ENCODE data around the gene GMPR2. TPM values are rescaled to one million over a fixed set of nuclear protein-coding genes. Genes with fewer than 3 reads are reported as not detected.

GMPR2 gene
- total and polyA plus RNA-seq, 2 of the 4 experiments (the other 2 are of a cell fraction) = 63.7 to 92.5 TPM

DNA sequence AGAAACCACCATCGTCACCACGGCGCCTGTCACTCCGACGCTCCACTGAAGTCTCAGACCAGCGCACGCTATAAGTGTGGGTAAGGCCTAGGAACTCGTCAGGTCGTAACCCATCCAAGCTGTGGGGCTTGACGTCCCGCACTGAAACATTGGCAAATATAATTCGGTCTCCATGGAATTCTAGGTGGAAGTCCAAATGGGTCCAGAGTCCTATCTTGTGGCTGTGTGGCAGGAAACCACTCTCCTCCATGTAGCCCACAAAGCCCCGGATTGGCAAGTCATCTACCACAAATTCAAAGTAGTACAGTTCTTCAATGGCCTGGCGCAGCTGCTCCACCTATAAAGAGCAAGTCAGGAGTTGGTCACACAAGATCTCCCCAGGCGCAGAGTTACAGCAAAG is 39.8 kb upstream of the GMPR2 start:
- H3K36me3 ChIP-seq (ENCODE audit: control insufficient read depth, insufficient read depth, low read length) = peaks cover 21% of the 10 kb centered on the region
- H3K79me1 ChIP-seq (ENCODE audit: low read depth in 1 of 2, low read length in 2 of 2) = peaks cover 34 to 68% of the 10 kb centered on the region in 2 experiments
- DNase-seq (no peak), ATAC-seq (ENCODE audit: low read depth) (no peak)
- H2AK5ac ChIP-seq (ENCODE audit: low read depth, low read length) = no peak overlapping the region
- no peak overlapping the region for H2BK20ac ChIP-seq (ENCODE audit: low read depth, low read length)
- H2AK9ac ChIP-seq (replicated peaks; ENCODE audit: low read depth, low read length, poor library complexity) = no peak overlapping the region
- no peak overlapping the region for H3K4ac ChIP-seq (ENCODE audit: low read depth, low read length)
- no peak overlapping the region for H3K56ac ChIP-seq (ENCODE audit: extremely low read depth, insufficient read depth, low read length)
- H2BK120ac ChIP-seq (ENCODE audit: low read depth, low read length) = no peak overlapping the region
- H3K14ac ChIP-seq (replicated peaks; ENCODE audit: low read depth, low read length) = no peak overlapping the region
- BruUV-seq (replicated peaks) = no TSS peak
- H4K8ac ChIP-seq (ENCODE audit: low read depth in 2 of 2, low read length in 2 of 2) = no peak overlapping the region
- in situ Hi-C loops (cut with MboI; ENCODE audit: low sequenced_read_pairs) (no loop called here), intact Hi-C loops (cut with micrococcal nuclease) (no loop called here), dilution Hi-C loops (cut with HindIII; ENCODE audit: low sequenced_read_pairs, unreplicated experiment) (no loop called here)
- no peak overlapping the region for H3K23ac ChIP-seq (ENCODE audit: low read depth, low read length)
- H3K27me3 ChIP-seq (ENCODE audit: control insufficient read depth, insufficient read depth, low read length) = no peaks in the 10 kb centered on the region
- no peak overlapping the region for H3K4me2 ChIP-seq (ENCODE audit: low read depth, low read length)
- no peak overlapping the region for H4K5ac ChIP-seq (ENCODE audit: low read depth, low read length)
- no peak overlapping the region for H3K9ac ChIP-seq (ENCODE audit: low read depth, low read length)
- peaks cover 12% of the 10 kb centered on the region; the same call in 1 of the 2 replicates for H3K9me1 ChIP-seq (ENCODE audit: insufficient read depth, low read length)
- H3K4me3 ChIP-seq (ENCODE audit: insufficient read depth, low read depth, low read length) = no peak overlapping the region
- H4K91ac ChIP-seq (ENCODE audit: insufficient read depth, low read depth, low read length) = no peak overlapping the region
- no peak overlapping the region for H2BK5ac ChIP-seq (ENCODE audit: low read depth, low read length, poor library complexity, severe bottlenecking)
- peaks cover 8% of the 10 kb centered on the region for H3K4me1 ChIP-seq (ENCODE audit: control insufficient read depth, insufficient read depth, low read length)
- ChIA-PET POLR2A (ENCODE audit: unreplicated experiment) (no interaction called here), CTCF (no interaction called here)
- TF ChIP-seq MAFK (IDR thresholded peaks at IDR 0.05; ENCODE audit: low read depth, low read length) (no peak), RCOR1 (IDR thresholded peaks at IDR 0.05; ENCODE audit: insufficient replicate concordance, low read length) (no peak), POLR2A (IDR thresholded peaks at IDR 0.05; ENCODE audit: low read depth, low read length) (no peak), NFE2L2 (IDR thresholded peaks at IDR 0.05; ENCODE audit: low read depth, low read length) (no peak), CHD1 (IDR thresholded peaks at IDR 0.05; ENCODE audit: low read depth, low read length) (no peak), BHLHE40 (IDR thresholded peaks at IDR 0.05; ENCODE audit: low read depth, low read length) (no peak), SMC3 (IDR thresholded peaks at IDR 0.05; ENCODE audit: low read depth, low read length) (no peak), MAZ (IDR thresholded peaks at IDR 0.05; ENCODE audit: borderline replicate concordance, low read depth, low read length) (no peak), RFX5 (IDR thresholded peaks at IDR 0.05; ENCODE audit: low read depth, low read length) (no peak), FOS (IDR thresholded peaks at IDR 0.05; ENCODE audit: low read depth, low read length) (no peak), CTCF (conservative IDR thresholded peaks at IDR 0.05; ENCODE audit: low read depth, low read length) (no peak), CEBPB (IDR thresholded peaks at IDR 0.05; ENCODE audit: low read depth, low read length) (no peak), MXI1 (IDR thresholded peaks at IDR 0.05; ENCODE audit: borderline replicate concordance, low read depth, low read length) (no peak), RAD21 (IDR thresholded peaks at IDR 0.05; ENCODE audit: low read length) (no peak)
- TF ChIP-seq, protein P1, sequence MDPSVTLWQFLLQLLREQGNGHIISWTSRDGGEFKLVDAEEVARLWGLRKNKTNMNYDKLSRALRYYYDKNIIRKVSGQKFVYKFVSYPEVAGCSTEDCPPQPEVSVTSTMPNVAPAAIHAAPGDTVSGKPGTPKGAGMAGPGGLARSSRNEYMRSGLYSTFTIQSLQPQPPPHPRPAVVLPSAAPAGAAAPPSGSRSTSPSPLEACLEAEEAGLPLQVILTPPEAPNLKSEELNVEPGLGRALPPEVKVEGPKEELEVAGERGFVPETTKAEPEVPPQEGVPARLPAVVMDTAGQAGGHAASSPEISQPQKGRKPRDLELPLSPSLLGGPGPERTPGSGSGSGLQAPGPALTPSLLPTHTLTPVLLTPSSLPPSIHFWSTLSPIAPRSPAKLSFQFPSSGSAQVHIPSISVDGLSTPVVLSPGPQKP (IDR thresholded peaks at IDR 0.05; ENCODE audit: borderline replicate concordance, low read depth, low read length) = no peak
- TF ChIP-seq, protein P2, sequence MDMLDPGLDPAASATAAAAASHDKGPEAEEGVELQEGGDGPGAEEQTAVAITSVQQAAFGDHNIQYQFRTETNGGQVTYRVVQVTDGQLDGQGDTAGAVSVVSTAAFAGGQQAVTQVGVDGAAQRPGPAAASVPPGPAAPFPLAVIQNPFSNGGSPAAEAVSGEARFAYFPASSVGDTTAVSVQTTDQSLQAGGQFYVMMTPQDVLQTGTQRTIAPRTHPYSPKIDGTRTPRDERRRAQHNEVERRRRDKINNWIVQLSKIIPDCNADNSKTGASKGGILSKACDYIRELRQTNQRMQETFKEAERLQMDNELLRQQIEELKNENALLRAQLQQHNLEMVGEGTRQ (IDR thresholded peaks at IDR 0.05; ENCODE audit: low read depth, low read length) = no peak
- H3K9me3 ChIP-seq (ENCODE audit: control insufficient read depth, insufficient read depth, low read length) = no peaks in the 10 kb centered on the region
- H2BK15ac ChIP-seq (ENCODE audit: low read depth, low read length) = no peak overlapping the region
- no peak overlapping the region for H3K27ac ChIP-seq (ENCODE audit: insufficient read depth, low read length)
- no peak overlapping the region for H3K18ac ChIP-seq (ENCODE audit: low read depth, low read length)
- no peaks in the 10 kb centered on the region for H4K20me1 ChIP-seq (ENCODE audit: insufficient read depth, low read length)
- H2AFZ ChIP-seq (replicated peaks; ENCODE audit: low read length, poor library complexity) = no peak overlapping the region
- 100% methylated on average over 5 of the region's 15 CpGs; no CpG with 5 or more reads in 1 of the 2 experiments for WGBS, 2 experiments (ENCODE audit: extremely low coverage in 2 of 2, insufficient read length in 1 of 2)

Measured in IMR-90 (cell line).